Urinary bladder (tissue), 4 donors: ENCODE measurements around the gene ARHGAP15. TPM values are rescaled to one million over a fixed set of nuclear protein-coding genes. Genes with fewer than 3 reads are reported as not detected.

Experiments
- DNase-seq: peaks from one replicate; pipeline ENCODE4 v3.0.0-alpha.2; 2015; ENCODE audit errors: extremely low spot score
- H3K27ac ChIP-seq: one replicate; pipeline ENCODE4 v1.5.1; 2013; ENCODE audit warnings: low read depth, mild to moderate bottlenecking, moderate library complexity
- H3K36me3 ChIP-seq: one replicate; pipeline ENCODE4 v1.6.1; 2013; ENCODE audit warnings: mild to moderate bottlenecking, moderate library complexity; ENCODE audit not compliant: insufficient read depth
- H3K4me1 ChIP-seq: one replicate; pipeline ENCODE4 v1.6.1; 2013; ENCODE audit warnings: mild to moderate bottlenecking, moderate library complexity; ENCODE audit not compliant: insufficient read depth
- H3K4me3 ChIP-seq: one replicate; pipeline ENCODE4 v1.5.1; 2013; ENCODE audit warnings: low read depth, low read length
- WGBS: extraction: QIAGEN DNeasy Blood & Tissue Kit; methylation state at CpG from one replicate; pipeline ENCODE4 v1.1.7; 2013; 5-methylcytosine and 5-hydroxymethylcytosine counted together
- polyA plus RNA-seq: library from polyadenylated mRNA; stranded (reverse); fragments of 200-250 nt; gene quantifications from one replicate; pipeline ENCODE4 v1.2.3, GENCODE V29; 2013
- small RNA-seq: library from RNA; depleted of rRNA; stranded (forward); fragments of <200 nt; gene quantifications from one replicate; pipeline ENCODE3, GENCODE V24; 2014
- total RNA-seq: library from RNA; depleted of rRNA; stranded (reverse); fragments of >200 nt; gene quantifications from one replicate; pipeline ENCODE4 v1.2.3, GENCODE V29; 2014
- donor health status: healthy with polysubstance abuse.
- donor health status: healthy.

Gene ARHGAP15
- total and polyA plus RNA-seq, 2 donors: 3.9 to 107 TPM

GRCh38 chr2:143796051-143796450 is 666.8 kb downstream of the ARHGAP15 start:
- 92% methylated on average over 1 of the region's 1 CpG for WGBS
- no peak for DNase-seq
- no peak overlapping the region for H3K27ac ChIP-seq

GRCh38 chr2:143801561-143801960 is 672.3 kb downstream of the ARHGAP15 start:
- Histone ChIP-seq H3K27ac (no peak overlapping the region), H3K36me3 (no peaks in the 10 kb centered on the region), H3K4me3 (no peak overlapping the region), H3K4me1 (no peaks in the 10 kb centered on the region)
- no peak for DNase-seq
- WGBS: 86% methylated on average over 1 of the region's 1 CpG

More at GRCh38 chr2:143796051-143796450, 666.8 kb downstream of the ARHGAP15 start:
- no peak overlapping the region for H3K4me3 ChIP-seq
- no peaks in the 10 kb centered on the region for H3K4me1 ChIP-seq
- no peaks in the 10 kb centered on the region for H3K36me3 ChIP-seq

GRCh38 chr2:143802242-143802641 is 673.0 kb downstream of the ARHGAP15 start:
- H3K27ac ChIP-seq: no peak overlapping the region
- H3K4me3 ChIP-seq: no peak overlapping the region
- no peaks in the 10 kb centered on the region for H3K4me1 ChIP-seq
- DNase-seq: no peak
- H3K36me3 ChIP-seq: no peaks in the 10 kb centered on the region
- 33% methylated on average over 4 of the region's 4 CpGs for WGBS

- Histone ChIP-seq H3K27ac (no peak overlapping the region), H3K36me3 (no peaks in the 10 kb centered on the region), H3K4me1 (no peaks in the 10 kb centered on the region), H3K4me3 (no peak overlapping the region)
- no peak for DNase-seq
- 92% methylated on average over 5 of the region's 5 CpGs for WGBS
These were observed 673.8 kb downstream of the ARHGAP15 start for GRCh38 chr2:143802871-143803650.

GRCh38 chr2:143803936-143804335 is 674.7 kb downstream of the ARHGAP15 start:
- DNase-seq: no peak
- WGBS: 41% methylated on average over 3 of the region's 3 CpGs
- no peaks in the 10 kb centered on the region for H3K36me3 ChIP-seq
- H3K4me1 ChIP-seq: no peaks in the 10 kb centered on the region
- H3K27ac ChIP-seq: no peak overlapping the region
- no peak overlapping the region for H3K4me3 ChIP-seq

- no peak overlapping the region for H3K27ac ChIP-seq
- H3K4me3 ChIP-seq: no peak overlapping the region
- no peaks in the 10 kb centered on the region for H3K36me3 ChIP-seq
- DNase-seq: no peak
- H3K4me1 ChIP-seq: no peaks in the 10 kb centered on the region
These were observed 676.4 kb downstream of the ARHGAP15 start for GRCh38 chr2:143805666-143806065.

- Histone ChIP-seq H3K4me3 (no peak overlapping the region), H3K36me3 (no peaks in the 10 kb centered on the region), H3K27ac (no peak overlapping the region), H3K4me1 (no peaks in the 10 kb centered on the region)
- WGBS: 97% methylated on average over 1 of the region's 1 CpG
- DNase-seq: no peak
These were observed 678.0 kb downstream of the ARHGAP15 start for GRCh38 chr2:143807192-143807591.

- 97% methylated on average over 1 of the region's 1 CpG for WGBS
- DNase-seq: no peak
- no peak overlapping the region for H3K4me3 ChIP-seq
- H3K36me3 ChIP-seq: no peaks in the 10 kb centered on the region
- H3K4me1 ChIP-seq: no peaks in the 10 kb centered on the region
- H3K27ac ChIP-seq: no peak overlapping the region
These were observed 678.5 kb downstream of the ARHGAP15 start for GRCh38 chr2:143807671-143808070.

GRCh38 chr2:143808166-143808565 is 678.9 kb downstream of the ARHGAP15 start:
- H3K4me3 ChIP-seq: no peak overlapping the region
- WGBS: 98% methylated on average over 1 of the region's 1 CpG
- DNase-seq: no peak
- no peaks in the 10 kb centered on the region for H3K4me1 ChIP-seq
- no peak overlapping the region for H3K27ac ChIP-seq
- no peaks in the 10 kb centered on the region for H3K36me3 ChIP-seq

- DNase-seq: no peak
- Histone ChIP-seq H3K27ac (no peak overlapping the region), H3K4me3 (no peak overlapping the region), H3K36me3 (no peaks in the 10 kb centered on the region), H3K4me1 (no peaks in the 10 kb centered on the region)
- WGBS: 60% methylated on average over 4 of the region's 4 CpGs
These were observed 685.9 kb downstream of the ARHGAP15 start for GRCh38 chr2:143815082-143815481.

- 75% methylated on average over 3 of the region's 3 CpGs for WGBS
- DNase-seq: no peak
- Histone ChIP-seq H3K27ac (no peak overlapping the region), H3K4me1 (no peaks in the 10 kb centered on the region), H3K36me3 (no peaks in the 10 kb centered on the region), H3K4me3 (no peak overlapping the region)
These were observed 687.7 kb downstream of the ARHGAP15 start for GRCh38 chr2:143816916-143817315.

Small RNA genes within 50 kb of the gene (small RNA-seq; reads per million reads assigned to genes)
- gene MTND4LP12: not detected
